GM19455 (cell line): Measurements from ENCODE around the gene GJD3.

Experiments
- ATAC-seq: cut with Tn5 transposase; IDR thresholded peaks from one replicate; pipeline ENCODE4 v1.9.1; 2021; ENCODE audit not compliant: unreplicated experiment

GJD3 gene

DNA sequence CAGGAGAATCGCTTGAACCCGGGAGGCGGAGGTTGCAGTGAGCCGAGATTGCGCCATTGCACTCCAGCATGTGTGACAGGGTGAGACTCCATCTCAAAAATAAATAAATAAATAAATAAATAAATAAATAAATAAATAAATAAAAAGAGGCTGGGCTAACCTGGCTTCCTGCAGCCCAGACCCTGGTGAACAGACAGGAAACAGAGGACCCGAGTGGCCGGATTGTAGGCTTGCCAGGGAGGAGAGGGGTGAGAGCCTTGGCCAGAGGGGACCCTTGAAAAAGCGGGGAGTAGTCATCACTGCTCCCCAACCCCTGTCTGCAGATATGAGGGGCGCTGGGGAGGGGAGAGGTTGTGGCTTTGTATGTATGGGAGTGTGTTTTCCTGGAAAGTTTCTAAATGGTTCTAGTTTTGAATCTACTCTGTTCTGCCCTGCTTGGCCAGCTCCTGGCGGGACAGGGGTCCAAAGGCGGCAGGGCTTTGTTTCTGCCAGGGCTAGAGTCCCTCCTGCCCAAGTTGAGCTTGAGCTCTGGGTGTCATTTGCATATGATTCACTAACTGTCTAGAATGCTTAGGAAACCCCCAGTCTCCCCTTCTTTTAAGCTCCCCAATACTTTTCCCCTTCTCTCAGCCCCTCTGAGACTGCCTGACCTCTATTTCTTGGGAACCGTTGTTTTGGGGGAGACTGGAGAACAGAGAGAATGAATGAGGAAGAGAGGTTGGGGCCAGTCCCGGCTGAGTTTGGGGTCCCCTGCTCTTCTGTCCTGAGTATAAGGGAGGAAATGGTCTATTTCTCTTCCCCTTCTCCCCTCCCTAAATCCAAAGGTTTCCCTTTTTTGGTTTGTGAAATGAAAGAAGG lies 39.2 kb downstream of the GJD3 start:
- no peak for ATAC-seq

DNA sequence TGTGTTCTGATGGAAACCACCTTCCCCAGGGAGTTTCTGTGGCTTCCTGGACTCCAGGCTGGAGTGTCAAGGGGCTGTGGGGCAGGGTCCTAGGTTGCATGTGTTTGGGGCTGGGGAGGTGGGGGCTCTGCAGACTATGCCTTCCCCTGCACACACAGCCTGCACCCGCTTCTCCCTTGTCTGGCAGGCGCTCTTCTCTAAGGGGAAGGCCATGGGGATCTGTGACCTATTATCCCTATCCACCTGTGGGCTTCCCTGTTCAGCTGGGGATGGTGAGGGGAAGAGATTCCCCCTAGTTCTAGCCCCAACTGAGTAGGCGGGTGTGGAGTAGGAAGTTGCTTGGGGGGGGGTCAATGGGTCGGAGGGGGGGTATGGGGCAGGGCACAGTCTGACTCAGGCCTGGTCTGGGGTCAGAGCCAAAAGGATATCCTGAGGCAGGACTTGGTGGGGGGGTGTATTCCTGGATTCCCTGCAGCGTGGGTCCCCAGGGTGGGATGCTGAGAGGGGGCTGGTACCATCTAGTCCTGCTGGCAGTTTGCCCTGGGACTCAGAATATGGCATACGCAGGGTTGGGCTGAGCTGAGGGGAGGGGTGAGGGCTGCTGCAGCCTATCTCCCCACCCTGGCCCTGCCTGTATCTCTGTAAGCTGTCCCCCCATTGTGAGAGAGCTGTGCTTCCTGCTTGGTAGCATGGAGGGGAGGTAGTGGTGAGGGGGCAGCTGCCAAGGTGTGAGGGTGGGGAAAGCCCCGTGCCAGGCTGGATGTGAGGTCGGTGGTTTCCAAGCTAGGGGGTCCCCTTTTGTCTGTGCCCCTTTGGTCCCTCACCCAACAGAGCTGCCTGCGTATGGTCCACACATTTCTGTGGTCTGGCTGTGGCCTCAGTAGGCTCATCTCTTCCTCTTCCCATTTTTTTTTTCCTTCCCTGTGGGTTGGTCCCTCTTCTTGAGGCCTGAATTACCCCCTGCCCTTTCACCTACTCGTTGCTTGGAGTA lies 40.9 kb downstream of the GJD3 start:
- ATAC-seq = no peak

DNA sequence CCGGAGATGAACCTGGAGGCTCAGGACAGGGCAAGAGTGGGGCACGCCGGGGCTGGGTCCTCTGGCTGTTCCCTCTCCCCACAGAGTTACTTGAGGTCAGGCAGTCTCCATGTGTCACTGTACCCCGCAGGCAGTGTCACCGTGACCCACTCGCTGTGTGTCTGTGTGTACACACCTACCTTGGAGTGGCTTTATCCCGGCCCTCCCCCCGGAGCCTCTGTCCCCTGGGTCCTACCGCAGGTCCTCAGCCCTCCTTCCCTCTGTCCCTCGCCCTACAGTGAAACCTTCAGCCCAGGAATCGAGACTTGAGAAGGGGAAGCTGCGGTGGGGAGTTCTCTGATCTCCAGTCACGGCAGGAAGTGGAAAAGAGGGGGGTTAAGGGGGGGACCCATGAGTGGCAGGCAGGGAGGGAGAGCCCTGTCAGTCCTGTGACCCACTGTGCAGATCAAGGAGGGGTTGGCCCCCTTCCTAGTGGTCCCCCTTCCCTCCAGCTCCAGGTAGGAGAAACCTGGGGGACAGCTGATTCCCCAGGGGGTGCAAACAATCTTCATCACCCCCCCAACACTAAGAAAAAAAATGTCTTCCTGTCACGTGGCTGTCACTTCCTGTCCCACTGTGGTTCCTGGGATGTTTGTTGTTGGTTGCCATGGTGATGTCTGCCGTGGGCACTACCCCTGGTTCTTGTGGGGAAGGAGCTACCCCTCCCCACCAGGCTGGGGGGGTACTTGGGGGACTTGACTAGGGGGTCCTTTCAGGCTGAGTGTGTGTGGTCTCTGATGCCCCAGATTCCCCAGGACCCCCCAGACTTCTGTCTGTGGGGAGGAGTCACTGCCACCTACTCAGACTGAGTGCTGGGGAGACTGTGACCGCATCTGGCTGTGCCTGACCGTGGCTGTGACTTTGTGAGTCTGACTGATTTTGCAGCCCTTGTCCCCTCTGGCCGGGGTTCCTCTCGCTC lies 41.9 kb downstream of the GJD3 start:
- peak; percentile 38 for ATAC-seq

DNA sequence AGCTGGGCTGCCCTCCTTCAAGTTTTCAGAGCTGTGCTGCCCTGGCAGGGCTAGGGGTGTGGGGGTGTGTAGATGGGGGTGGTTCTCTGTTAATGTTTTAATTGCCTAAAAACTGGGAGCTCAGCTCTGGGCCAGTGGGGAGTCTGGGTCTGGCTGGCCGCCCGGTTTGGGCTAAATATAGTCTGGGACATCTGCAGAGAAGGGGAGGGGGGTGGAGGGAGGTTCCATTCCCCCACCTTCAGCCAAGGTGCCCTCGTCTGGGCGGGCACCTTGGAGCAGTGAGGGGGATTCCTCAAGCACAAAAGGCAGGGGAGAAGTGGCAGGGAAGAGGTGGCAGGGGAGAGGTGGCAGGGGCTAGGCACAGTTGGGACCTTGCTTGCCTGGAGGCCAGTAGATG lies 42.6 kb downstream of the GJD3 start:
- no peak for ATAC-seq

DNA sequence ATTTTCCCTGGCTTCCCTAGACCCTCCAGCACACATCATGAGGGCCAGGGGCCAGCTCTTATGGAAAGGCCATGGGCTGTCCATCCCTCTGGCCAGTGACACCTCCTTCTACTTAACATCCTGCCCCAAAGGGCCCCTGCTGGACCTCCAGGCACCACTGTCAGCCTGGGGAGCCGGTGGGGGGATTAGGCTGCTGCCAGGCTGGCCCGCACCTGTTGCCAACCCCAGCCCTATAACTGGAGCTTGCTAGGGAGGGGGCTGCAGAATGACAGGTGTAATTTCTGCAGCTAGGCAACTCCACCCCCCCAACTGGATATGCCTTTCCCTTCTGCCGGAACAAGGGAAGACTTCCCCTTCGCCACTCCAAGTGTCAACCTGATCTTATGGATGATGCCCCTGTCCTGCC lies 43.0 kb downstream of the GJD3 start:
- no peak for ATAC-seq

DNA sequence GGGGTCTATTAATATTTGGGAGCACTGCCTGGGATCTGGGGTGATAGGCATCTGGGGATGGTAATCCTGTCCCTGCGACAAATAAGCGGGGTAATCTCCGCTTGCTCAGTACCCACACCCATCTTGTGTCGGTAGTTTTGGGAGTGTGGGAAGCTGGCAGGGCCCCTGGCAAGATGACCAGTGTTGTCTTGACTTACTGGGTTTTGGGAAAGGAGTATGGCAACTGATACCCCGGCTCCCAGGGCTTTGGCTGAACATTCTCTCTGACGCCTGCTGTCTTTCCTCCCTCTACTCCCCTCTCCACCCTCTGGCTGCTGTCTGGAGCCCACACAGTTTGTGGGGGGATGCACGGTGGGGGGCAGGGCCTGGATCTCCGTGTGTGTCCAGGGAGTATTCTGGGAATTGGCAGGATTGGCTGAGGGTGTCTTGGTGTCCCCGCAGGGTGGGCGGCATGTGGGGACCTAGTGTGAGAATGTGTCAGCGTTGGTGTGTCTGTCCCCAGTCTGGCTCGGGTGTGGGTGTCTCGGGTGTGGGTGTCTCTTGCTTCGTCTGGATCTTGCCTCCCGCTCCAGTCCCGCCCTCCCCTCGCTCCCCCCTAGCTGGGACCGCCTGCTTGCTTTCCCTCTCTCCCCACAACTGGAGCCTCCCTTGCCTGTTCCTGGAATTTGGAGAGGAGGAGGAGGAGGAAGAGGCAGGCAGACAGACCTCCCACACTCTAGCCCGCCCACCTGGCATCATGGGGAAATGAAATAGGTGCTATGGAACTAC lies 43.6 kb downstream of the GJD3 start:
- ATAC-seq = no peak

DNA sequence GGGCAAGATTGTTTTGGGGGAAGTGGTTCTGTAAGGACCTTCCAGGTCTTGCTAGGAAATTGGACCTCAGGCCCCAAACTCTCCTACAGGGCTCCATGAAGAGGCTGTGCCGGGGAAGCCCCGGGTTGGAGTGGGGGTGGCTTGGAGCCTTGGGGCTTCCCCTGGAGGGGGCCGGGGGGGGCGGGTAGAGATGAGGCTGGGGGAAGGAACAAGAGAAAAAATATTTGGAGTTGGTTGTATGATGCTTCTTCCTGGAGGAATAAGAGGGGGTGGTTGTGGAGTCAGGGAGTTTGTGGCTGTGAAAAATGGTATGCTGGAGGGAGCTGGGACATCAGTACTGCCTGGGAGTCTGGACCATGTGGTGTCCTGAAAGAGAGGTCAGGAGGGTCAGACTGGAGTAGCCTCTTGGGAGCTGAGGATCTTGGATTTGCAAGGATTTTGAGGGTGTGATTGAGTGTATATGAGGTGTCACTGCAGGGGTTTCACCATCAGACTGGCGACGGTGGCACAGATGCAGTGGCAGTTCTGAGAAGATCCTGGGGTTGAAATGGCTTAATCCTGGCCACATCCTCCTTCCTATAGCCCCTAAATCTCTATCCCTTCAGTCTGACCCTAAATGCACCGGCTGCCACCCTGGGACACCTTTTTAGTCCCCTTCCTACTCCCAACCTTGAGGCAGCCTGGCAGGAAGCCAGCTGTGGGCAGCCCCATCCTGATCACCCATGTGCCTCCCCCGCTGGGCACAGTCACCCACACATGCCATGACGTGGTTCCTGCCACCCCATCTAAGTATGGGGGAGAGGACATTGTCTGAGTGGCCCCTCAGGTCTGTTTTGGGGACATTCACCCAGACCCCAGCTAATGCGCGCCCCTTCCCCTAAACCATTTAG lies 44.6 kb downstream of the GJD3 start:
- ATAC-seq = no peak

DNA sequence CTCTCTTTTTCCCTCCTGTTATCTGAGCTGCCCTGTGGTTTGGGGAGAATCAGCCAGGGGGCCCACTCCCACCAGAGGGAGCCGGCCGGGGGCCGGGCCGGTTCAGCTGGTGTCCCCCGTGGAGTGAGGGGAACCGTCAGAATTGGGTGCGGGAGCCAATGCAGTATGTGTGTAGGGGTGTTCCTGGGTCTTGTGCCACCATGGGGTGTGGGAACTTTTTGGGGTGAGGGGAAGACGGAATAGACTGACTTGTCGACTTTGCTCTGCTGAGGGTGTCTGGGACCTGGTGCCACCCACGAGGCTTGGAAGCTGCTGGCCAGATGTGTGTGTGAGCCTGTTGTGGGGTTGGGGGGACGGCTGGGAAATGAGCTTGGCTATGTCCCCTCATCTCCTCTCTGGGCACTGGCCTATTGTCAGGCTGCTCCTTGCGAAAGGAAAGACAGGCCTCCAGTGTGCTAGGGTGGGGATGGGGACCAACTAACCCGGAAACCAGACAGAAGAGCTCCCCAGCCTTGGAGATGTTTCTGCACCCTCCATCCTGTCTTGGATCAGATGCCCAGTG lies 45.6 kb downstream of the GJD3 start:
- ATAC-seq = no peak

DNA sequence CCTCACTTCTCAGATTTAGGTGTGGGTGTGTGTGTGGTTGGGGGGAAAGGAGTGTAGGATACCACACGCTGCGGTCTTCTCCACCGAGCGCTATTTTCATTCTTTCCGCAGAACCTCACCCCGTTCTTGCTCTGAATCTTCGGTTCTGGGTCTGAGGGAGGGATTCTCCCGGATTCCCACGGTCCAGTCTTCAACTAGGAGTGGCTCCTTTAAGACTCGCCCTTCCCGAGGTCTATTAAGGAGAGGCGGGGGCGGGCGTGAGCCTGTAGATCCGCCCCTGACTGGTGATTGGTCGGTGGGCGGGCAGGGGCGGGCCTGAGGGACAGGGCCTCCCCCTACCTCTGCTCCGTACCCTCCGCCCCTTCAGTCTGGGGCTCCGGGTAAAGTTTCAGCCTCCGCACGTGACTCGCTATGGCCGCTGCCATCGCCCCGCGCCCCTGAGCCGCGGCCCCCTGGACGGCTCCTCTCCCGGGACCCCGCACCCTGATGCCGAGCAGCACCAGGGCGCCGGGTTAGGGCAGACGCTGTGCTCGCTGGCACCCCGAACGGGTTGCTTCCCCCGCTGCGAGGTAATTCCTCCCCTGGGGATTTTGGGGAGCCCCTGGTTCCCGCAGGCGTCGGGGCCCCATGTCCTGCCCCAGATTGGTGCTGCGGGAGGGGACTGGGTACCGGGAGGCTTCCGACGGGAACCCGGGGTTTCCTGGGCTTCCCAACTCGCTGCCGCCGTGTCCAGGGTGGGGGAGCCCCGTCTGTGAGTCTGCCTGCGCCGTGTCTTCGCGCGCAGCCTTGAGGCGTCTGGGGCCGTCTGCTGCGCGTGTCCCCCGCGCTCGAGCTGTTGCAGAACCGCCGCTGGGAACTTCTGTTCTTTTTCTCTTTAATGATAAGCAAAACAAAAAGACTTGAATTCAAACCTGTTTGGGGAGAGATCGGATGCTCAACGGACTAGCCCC lies 46.4 kb downstream of the GJD3 start:
- peak; percentile 48 for ATAC-seq

DNA sequence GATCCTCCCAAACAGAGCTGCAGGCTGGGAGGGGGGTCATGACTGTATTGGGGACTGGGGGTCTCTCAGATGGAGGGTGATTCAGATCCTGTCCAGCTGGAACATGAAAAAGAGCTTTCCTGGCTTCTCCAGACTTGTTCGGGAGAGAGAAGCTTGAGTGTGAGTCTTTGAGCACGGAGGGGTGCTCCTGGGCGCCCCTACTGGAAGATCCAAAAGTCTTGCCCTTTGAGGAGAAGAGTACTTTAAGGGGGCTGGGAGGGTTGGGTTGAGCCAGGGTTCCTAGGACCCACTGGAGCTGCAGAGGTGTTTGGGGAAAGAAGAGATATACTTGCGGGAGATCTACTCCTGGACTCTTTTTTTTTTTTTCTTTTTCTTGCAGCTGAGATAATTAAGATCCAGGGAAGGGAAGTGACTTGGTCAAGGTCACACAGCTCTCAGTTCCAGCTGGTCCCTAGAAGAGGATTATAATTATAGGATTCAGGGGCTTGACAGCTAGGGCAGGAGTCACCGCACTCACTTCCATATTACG lies 47.1 kb downstream of the GJD3 start:
- ATAC-seq = no peak

DNA sequence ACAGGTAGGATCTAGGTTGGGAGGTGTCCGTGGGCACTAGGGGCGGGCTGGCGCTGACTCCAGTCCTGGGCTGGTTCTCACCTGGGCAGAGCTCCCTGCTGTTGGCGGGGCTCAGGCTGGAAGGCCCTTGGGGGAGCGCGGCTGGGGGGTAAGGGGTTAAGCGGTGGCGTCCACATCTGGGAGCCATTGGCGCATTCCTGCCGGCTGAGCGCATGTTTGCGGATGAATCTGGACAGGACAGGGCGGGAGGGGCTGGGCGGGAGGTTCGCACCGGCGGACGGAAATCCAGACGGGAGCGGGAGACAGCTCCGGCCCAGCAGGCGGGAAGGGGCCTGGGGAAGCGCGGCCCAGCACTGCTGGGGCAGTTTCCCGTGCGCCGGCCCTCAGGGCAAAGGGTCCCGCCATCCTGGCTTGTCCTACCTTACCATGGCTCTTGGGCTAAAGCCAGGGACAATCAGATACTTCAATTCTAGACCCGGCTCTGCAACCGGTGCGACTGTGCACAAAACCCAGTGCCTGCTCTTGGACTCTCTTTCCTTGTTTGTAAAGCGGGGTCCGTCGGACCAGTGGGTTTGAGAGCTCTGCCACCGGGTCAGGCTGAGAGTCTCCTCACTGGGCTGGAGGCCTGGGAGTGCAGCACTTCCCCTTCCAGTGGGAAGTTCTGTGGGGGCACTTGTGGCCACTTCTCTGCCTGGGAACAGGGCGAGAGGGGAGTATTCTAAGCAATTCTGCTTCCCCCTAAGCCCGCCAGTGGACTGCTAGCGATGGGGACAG lies 47.8 kb downstream of the GJD3 start:
- ATAC-seq = no peak

DNA sequence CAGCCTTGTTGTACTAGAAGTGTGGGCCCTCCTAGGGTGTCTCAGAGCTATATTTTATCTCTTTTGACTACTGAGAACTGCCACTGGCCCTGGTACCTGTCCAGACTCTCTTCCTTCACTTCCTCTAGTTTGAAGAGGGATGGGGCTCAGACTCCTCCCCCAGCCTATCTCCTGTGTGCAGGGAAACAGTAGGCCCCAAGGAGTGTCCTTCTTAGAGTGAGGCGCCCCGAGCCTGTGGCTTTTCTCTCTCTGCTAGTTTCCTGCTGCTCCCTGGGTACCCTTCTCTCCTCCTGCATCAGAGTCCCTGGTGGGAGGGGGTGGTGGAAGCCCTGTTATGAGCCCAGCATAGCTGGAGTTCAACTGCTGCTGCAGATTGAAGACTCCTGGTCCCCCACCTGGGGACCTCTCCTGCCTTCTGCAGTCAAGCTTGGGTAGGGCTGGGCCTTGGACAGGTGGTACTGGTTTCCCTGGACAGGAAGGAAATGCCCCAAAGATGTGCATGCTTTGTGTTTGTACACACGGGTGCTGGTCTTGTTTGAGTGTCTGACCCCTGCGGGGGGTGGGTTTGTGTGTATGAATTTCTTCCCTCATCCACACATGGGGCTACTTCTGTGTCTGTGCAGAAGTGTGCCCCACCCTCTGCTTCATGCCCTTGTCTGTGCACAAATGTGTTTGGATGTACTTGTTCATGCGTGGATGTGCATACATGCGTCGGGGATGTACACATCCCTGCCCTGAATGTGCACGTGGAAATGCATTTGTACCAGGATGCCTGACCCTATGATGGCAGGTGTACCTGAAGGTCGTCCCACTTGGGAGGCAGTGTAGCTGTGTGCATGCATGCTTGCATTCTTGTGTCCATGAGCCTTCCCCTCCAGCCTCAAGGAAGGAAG lies 48.6 kb downstream of the GJD3 start:
- no peak for ATAC-seq

DNA sequence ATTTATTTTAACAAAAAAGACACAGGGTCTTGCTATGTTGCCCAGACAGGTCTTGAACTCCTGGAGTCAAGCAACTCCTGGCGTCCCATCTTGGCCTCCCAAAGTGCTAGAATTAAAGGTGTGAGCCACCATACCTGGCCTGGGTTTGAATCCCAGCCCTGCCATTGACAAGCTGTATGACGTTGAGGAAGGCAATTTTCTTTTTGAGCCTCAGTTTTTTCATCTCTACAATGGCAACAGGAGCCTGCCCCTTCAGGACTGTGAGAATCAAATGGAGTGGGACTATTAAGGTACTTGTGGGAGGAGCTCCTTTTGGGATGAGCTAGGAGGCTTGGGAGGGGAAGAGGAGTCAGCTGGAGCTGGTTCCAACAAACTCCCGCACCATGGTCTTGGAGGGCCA lies 49.3 kb downstream of the GJD3 start:
- no peak for ATAC-seq

DNA sequence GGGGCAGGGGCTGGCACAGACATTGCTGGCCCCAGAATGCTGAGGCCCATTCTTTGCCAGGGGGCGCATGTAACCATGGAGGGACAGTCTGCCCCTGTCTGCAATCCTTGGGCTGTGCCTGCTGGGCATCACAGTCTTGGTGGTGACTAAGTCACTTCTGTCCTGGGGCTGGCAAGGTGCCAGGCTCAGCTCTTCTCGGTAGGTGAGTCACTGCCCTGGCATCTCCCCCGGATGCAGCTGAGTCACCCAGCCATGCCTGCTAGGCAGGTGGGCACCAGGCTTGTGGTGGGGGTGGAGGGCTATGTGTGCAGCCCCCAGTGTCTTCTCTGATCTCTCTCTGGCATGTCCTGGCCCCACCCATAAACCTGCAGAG lies 50.0 kb downstream of the GJD3 start:
- no peak for ATAC-seq

DNA sequence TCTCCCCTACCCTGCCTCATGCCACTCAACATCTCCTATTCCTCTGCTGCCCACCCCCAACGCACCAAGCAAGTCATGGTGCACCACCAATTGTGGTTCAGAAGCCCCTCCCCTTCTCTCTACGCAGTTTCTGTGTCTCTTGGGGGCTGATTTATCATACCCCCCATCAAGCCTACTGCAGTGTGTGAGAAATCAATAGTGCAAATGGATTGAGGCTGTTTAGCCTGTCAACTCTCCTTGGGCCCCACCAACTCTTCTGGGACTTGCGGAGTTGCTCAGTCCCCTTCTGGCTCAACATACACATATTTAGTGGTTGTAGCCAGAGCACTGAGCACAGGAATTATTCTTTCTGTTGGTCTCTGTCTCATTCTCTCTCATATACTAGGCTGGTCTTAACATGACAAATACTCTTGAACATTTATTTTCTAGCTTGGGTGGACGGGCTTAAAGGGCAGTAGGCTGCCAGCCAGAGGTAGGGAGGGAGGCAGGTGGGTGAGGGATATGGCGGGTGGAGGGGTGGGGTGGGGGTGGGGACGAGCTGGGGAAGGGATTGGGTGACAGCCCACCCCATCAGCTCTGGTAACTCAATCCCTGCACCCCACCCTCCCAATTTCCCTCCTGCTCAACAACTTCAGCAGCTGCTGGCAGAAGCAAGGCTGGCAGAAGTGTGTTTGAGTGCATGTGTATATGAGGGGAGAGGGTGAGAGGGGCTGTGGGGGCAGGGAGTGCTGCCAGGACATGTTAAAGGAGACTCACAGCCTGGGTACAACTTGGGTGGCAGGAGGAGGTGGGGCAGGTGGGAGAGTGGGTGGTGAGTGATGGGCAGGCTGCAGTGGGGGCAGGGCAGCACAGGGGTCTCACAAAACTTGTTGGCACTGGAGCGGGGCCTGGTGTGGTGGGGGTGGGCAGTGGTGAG lies 50.6 kb downstream of the GJD3 start:
- ATAC-seq = no peak
